ENCODE measurements around the gene SPN.
A peak's percentile ranks its signal among the peaks of the same experiment; 100 is the strongest.
"Not testable (repeated sequence)": the region's sequence is repeated elsewhere in the genome, so short reads cannot be mapped to it uniquely, and the experiment has no call there.

SPN gene

DNA sequence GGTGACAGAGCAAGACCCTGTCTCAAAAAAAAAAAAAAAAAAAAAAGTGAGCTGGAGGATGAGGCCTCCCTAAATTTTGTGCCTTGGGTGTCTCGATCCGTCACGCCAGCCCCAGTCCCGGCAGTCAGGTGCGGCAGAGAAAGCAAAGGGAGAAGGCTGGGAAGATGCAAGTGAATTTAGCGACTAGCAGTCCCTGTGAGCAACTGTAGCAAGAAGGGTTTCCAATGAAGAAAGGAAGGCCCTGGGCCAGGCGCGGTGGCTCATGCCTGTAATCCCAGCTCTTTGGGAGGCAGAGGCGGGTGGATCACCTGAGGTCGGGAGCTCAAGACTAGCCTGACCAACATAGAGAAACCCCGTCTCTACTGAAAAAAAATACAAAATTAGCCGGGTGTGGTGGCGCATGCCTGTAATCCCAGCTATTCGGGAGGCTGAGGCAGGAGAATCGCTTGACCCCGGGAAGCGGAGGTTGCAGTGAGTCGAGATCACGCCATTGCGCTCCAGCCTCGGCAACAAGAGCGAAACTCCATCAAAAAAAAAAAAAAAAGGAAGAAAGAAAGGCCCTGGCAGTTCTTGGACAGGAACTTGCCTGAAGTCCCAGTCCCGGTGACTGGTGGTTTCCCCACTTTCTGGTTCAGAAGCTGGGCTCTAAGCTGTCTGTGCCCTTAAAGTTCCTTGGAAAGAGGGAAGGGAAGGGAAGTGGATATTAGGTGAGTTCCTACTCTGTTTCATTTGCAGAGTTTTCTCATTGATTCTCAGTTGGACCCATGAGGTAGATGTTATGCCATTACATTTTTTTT lies 14.1 kb downstream of the SPN start:
- no peak for DNase-seq (ENCODE audit: low read depth, low spot score)

DNA sequence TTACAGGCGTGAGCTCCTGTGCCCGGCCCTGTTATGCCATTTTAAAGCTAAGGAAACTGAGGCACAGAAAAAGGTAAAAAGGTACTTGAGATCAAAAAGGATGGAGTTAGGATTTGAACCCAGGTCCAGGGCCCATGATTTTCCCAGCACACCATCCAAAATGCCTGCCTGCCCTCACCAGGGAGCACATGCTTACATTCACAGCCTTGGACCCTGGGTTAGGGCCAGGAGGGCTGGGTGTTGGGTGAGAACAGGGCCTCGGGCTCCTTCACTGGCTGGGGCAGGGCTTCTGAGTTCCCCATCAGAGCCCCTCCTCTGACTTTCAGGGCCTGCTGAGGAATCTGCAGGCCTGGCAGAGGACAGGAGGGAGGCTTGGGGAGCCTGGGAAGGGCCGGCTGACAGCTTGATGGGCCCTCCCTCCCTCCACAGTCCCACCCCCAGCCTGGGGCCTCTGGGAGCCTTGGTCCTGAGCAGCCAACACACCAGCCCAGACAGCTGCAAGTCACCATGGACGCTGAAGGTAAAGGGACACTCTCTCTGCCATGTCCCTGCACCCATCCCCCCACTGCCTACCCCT lies 15.7 kb downstream of the SPN start, which contains the start of gene QPRT:
Gene QPRT, plus strand, starts transcription at position 490 of the 577 bp plus-strand sequence. Its CDS starts 18 bp downstream, at position 508.
- no peak for DNase-seq (ENCODE audit: low read depth, low spot score)

DNA sequence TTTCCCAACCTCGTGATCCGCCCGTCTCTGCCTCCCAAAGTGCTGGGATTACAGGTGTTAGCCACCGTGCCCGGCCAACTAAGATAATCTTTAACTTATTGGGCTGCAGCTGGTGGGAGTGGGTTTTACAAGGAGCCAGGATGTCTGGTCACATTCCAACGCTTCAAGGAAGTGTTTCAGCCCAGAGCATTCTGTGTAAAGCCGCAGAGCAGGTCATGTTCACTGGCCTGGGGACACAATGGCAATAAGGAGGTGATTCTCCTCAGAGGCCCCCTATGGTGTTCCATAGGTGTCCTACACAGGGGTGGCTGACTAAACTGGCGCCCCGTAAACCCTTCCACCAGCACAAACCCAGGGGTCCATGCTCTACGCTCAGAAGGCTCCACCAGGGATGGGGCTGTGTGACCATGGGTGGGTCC lies 17.1 kb downstream of the SPN start:
- DNase-seq (ENCODE audit: low read depth, low spot score): no peak

DNA sequence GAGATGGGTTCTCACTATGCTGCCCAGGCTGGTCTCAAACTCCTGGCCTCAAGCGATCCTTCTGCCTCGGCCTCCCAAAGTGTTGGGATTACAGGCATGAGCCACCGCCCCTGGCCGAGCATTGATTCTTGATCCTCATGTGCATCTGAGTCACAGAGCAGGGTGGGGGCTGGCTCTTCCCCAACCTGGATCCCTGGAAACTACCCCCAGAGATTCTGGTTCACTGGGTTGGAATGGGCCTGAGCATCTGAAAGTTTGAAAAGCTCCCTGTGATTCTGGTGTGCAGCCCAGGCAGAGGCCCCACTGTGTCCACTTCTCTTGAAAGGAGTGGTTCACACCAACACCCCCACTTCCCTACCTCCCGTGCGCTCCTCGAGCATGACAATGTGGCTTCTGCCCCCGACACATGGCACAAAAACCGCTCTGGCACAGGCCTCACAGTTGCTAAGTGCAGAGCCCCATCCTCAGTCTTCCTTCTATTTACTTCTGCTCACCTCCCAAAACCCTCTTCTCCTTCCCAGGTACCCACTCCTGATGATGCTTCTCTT lies 20.6 kb downstream of the SPN start:
- DNase-seq (ENCODE audit: low read depth, low spot score): no peak

DNA sequence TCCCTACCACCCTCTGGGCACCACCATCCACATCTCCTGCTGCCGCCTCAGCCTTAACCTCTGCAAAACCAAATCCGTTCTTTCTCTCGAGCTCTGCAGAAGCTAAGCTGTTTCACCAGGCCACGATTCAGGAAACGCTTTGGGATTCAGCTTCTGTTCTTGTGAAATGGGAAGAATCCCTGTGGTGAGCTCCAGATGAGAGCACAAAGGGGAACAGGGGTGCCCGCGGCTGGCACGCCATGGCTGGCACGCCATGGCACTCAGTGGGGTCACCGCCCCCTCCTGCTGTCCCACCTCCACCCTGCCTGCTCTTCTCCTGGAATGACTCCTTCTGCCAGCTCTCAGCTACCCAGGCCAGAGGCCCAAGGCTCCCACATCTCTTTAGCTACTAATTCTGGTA lies 21.6 kb downstream of the SPN start:
- no peak for DNase-seq (ENCODE audit: low read depth, low spot score)

DNA sequence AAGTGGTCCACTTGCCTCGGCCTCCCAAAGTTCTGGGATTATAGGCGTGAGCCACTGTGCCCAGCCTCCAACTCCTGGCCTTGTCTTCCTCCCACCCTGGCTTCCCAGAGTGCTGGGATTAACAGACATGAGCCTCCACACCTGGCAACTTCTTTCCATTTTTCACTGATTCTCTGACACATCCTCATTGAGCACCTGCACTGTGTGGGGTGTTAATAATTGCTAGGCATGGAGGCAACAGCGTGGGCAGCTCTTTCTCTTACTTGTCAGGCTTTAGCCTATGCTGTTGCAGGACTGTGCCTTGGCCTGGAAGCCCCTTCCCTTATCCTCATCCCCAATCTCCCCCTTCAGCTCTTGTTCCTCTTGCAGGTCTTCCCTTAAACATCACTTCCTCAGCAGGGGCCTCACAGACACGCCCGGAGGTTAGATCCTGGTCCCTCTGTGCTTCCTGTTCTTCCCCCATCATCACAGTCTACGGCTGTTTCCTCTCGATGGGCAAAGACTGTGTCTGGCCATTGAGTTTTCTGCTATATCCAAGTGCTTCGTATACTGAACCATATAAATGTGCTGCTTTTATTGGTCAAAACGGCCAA lies 23.8 kb downstream of the SPN start:
- DNase-seq (ENCODE audit: low read depth, low spot score): no peak

DNA sequence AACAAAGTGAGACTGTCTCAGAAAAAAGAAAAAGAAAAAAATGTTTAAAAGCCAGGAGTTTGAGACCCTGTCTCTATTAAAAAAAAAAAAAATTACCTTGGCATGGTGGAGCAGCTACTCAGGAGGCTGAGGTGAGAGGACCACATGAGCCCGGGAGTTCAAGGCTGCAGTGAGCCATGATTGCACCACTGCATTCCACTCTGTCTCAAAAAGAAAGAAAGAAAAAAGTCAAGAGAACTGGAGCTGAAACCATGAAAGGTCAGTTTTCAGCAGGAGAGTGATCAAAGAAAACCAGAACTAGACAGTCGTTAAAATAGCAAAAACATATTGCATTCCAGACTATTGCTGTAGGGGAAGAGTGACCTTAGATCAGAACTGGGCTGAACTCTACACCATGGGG lies 24.7 kb downstream of the SPN start:
- no peak for DNase-seq (ENCODE audit: low read depth, low spot score)

DNA sequence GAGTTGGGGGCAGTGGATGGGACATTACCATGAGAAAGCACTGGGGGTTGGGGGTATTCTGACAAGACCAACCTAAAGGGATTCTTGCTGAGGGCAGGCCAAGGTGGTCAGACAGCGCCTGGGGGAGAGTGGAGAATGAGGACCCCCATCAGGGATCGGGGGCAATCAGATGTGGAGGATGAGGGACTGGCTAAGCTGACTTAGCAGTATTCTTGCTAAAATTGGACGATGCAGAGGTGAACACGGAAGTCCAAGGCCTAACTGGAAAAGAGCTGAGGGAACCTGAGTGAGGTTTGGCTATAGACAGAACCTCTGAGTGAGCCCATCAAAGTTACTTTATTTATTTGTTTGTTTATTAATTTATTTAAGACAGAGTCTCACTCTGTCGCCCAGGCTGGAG lies 25.1 kb downstream of the SPN start:
- no peak for DNase-seq (ENCODE audit: low read depth, low spot score)

DNA sequence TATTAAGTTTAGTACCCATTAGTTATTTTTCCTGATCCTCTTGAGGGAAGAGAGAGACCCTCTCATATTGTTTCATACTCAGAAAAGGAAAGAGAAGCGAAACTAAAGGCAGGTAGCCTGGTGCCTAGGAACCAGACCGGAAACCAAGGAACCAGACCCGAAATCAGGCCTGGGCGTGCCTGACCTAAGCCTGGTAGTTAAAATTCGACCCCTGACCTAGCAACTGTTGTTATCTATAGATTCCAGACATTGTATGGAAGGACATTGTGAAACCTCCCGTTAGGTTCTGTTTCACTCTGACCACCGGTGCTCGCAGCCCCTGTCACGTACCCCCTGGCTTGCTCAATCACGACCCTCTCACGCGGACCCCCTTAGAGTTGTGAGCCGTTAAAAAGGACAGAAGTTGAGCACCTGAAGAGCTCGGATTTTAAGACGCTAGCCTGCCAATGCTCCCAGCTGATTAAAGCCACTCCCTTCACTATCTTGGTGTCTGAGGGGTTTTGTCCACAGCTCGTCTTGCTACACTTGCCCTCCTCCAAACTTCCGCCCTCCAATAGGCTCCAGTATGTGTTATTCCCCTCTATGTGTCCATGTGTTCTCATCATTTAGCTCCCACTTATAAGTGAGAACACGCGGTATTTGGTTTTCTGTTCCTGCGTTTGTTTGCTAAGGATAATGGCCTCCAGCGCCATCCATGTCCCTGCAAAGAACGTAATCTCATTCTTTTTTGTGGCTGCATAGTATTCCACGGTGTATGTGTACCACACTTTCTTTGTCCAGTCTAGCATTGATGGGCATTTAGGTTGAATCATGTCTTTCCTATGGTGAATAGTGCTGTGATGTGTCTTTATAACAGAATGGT lies 26.7 kb downstream of the SPN start:
- DNase-seq (ENCODE audit: low read depth, low spot score): not testable (repeated sequence)

DNA sequence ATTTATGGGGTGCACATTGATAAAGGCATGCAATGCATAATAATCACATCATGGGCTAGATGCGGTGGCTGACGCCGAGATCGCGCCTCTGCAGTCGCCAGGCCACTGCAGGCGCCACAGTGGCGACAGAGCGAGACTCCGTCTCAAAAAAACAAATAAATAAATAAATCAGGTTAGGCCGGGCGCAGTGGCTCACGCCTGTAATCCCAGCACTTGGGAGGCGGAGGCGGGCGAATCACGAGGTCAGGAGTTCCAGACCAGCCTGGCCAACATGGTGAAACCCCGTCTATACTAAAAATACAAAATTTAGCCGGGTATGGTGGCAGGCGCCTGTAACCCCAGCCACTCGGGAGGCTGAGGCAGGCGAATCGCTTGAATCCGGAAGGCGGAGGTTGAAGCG lies 29.6 kb downstream of the SPN start:
- DNase-seq (ENCODE audit: low read depth, low spot score): not testable (repeated sequence)

DNA sequence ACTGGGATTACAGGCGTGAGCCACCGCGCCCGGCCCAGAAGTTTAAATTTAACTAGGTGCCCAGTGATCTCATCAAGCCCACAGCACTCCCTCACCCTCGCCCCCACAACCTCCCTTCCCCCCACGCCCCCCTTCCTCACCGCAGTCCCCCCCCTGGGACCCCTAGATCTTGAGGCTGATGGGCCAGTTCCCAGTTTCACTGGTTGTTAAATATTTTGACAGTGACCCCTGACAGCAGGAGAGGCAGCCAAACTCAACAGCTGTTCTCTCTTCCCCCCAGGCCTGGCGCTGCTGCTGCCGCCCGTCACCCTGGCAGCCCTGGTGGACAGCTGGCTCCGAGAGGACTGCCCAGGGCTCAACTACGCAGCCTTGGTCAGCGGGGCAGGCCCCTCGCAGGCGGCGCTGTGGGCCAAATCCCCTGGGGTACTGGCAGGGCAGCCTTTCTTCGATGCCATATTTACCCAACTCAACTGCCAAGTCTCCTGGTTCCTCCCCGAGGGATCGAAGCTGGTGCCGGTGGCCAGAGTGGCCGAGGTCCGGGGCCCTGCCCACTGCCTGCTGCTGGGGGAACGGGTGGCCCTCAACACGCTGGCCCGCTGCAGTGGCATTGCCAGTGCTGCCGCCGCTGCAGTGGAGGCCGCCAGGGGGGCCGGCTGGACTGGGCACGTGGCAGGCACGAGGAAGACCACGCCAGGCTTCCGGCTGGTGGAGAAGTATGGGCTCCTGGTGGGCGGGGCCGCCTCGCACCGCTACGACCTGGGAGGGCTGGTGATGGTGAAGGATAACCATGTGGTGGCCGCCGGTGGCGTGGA lies 31.5 kb downstream of the SPN start:
- DNase-seq (ENCODE audit: low read depth, low spot score): no peak

DNA sequence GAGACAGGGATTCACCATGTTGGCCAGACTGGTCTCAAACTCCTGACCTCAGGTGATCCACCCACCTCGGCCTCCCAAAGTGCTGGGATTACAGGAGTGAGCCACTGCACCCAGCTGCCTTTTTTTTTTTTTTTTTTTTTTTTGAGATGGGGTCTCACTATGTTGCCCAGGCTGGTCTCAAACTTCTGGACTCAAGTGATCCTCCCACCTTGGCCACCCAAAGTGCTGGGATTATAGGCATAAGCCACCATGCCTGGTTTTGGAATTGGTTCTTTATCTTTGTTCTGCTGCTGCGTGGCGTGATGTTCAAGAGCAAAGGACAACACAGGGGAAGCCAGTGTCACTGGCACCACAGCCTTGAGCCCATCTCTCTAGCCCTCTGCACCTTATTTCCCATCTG lies 32.6 kb downstream of the SPN start:
- not testable (repeated sequence) for DNase-seq (ENCODE audit: low read depth, low spot score)

DNA sequence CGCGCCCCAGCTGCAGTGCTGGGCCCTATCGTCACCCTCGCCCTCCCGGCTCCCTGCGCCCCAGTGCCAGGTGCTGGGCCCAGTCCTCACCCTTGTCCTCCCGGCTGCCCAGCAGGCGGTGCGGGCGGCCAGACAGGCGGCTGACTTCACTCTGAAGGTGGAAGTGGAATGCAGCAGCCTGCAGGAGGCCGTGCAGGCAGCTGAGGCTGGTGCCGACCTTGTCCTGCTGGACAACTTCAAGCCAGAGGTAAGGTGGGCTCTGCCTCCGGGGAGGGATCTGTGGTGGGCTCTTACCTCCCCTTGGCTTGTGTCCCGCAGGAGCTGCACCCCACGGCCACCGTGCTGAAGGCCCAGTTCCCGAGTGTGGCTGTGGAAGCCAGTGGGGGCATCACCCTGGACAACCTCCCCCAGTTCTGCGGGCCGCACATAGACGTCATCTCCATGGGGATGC lies 33.9 kb downstream of the SPN start:
- no peak for DNase-seq (ENCODE audit: low read depth, low spot score)

DNA sequence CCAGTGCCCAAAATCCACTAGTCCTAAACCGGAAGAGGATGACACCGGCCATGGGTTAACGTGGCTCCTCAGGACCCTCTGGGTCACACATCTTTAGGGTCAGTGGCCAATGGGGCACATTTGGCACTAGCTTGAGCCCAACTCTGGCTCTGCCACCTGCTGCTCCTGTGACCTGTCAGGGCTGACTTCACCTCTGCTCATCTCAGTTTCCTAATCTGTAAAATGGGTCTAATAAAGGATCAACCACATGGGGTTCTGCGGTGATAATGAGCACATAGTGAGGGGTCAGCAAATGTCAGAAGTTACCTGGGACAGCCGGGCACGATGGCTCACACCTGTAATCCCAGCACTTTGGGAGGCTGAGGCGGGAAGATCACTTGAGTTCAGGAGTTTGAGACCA lies 34.3 kb downstream of the SPN start:
- no peak for DNase-seq (ENCODE audit: low read depth, low spot score)

DNA sequence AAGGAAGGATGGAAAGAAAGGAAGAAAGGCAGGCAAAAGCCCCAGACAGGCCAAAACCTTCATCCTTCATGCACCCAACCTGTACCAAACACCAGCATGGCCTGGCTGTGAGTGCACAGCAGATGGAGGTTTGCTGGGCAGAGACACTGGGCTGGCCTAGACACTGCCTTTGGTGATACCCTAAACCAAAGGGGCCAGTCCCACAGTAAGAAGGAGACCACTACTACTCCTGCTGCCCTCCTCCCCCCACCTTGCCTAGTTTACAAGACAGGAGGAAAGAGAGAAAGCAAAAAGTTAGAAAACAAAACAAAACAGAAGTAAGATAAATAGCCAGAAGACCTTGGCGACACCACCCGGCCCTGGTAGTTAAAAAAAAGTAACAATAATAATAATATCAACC lies 35.0 kb downstream of the SPN start:
- DNase-seq (ENCODE audit: low read depth, low spot score): no peak

DNA sequence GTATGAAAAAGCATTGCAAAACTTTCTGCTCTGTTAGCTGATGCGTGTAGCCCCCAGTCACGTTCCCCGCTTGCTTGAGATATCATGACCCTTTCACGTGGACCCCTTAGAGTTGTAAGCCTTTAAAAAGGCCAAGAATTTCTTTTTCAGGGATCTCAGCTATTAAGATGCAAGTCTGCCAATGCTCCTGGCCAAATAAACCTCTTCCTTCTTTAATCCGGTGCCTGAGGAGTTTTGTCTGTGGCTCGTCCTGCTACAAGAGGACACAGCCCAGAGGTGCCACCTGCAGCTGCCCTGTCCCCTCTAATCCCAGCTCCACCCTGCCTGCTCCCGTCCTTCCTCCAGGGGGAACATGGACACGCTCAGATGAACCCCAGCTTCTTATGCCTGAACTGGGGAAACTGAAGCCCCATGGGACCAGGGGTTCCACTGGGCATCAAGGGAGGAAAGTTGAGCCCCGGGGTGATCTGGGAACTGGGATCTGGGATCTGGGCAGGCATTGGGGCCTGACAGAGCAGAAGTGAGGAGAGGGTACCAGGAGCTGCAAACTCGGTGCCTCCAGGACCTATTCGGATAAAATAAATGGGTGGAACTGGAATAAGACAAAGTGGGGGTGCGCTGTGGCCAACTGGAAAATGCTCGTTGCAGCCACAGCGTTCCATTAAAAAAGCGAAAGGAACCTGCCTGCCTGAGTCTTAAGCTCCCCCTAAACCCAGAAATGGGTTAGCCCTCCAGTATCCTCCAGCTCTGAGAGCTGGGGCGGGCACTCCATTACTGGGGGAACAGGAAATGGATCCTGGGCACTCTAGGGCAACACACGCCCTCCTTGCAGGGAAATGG lies 35.7 kb downstream of the SPN start:
- DNase-seq (ENCODE audit: low read depth, low spot score): no peak

DNA sequence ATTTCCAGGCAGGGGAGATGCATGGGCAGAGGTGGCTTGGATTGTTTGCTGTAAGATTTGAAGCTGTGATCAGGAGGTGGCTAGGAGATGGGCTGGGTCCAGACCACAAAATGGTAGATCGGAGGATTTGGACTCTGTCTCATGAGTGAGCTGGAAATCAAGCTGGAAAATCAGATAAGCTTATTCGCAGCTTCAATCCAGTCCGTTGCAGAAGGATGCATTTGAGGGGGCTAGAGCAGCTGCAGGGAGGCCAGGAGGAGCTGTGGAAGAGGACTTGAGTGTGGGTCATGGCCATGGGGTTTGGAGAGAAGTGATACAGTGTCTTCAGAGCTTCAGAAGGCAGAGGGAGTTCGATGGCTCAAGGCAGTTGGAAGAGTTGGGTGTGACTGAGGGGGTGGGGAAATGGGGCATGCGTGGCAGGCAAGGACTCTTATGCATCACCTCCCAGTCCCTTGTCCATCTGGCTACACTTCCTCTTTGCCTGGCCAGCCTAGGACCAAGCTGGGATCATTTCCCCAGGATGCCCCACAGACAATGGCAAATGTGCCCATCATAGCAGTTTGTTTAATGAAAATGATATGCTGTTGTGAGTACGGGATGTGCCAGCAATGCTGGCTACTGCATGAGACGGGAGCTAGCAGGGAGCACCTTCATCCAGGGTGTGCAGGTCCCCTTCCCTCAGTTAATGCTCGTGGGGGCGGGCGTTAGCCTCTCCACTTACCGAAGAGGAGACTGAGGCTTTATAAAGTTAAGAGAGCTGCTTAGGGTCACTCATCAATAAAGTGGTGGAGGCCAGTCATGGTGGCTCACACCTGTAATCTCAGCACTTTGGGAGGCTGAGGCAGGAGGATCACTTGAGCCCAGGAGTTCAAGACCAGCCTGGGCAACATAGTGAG lies 36.5 kb downstream of the SPN start:
- no peak for DNase-seq (ENCODE audit: low read depth, low spot score)

DNA sequence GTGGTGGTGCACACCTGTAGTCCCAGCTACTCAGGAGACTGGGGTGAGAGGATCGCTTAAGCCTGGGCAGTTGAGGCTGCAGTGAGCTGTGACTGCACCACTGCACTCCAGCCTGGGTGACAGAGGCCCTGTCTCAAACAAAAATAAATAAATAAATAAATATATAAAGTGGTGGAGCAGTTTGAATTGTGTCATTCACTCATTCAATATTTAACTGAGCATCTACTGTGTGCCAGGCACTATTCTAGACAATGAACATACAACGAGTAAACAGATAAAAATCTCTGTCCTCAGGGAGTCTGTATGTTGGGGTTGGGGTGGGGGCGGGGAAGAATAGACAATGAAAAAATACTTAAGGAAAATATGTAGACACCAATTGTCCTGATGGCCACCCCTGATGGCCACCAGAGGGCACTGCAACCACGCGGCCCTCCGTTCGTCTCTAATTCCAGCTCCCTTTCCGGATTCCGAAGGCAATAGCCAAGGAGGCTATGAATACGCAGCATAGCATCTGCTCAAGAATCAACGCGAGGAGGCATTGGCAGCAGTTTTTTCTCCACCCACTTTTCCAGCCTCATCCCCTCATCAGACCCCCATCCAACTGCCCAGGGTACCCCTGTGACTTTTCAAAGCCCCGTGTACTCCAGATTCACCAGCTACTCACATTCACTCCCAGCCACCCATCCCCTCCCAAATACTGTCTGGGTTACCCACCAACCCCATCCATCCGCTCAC lies 37.4 kb downstream of the SPN start:
- peak; percentile 22 for DNase-seq (ENCODE audit: low read depth, low spot score)
